ES-I3 (cell line): Measurements from ENCODE around the gene LMBRD1.

Experiments
- H3K36me3 ChIP-seq: 2 replicates; pipeline ENCODE4 v1.6.1; 2013; ENCODE audit warnings: mild to moderate bottlenecking, low read length, control low read depth, moderate library complexity; ENCODE audit not compliant: insufficient read depth
- H3K4me1 ChIP-seq: 2 replicates; pipeline ENCODE4 v1.6.1; 2013; ENCODE audit warnings: mild to moderate bottlenecking, control low read depth, low read length; ENCODE audit not compliant: insufficient read depth
- H3K9ac ChIP-seq: 2 replicates; pipeline ENCODE4 v1.6.1; 2013; ENCODE audit warnings: low read depth, mild to moderate bottlenecking, low read length, moderate library complexity
- H3K9me3 ChIP-seq: 2 replicates; pipeline ENCODE4 v1.6.1; 2013; ENCODE audit warnings: mild to moderate bottlenecking, low read length, moderate library complexity; ENCODE audit not compliant: control insufficient read depth, insufficient read depth

LMBRD1 gene

GRCh38 chr6:69735027-69735426 is 61.8 kb downstream of the LMBRD1 start:
- H3K9me3 ChIP-seq: no peaks in the 10 kb centered on the region
- no peaks in the 10 kb centered on the region for H3K4me1 ChIP-seq
- H3K36me3 ChIP-seq: no peaks in the 10 kb centered on the region
- H3K9ac ChIP-seq: no peak overlapping the region

GRCh38 chr6:69732640-69733039 is 64.2 kb downstream of the LMBRD1 start:
- no peaks in the 10 kb centered on the region for H3K9me3 ChIP-seq
- H3K9ac ChIP-seq: no peak overlapping the region
- H3K4me1 ChIP-seq: no peaks in the 10 kb centered on the region
- no peaks in the 10 kb centered on the region for H3K36me3 ChIP-seq

GRCh38 chr6:69732045-69732444 is 64.8 kb downstream of the LMBRD1 start:
- H3K9ac ChIP-seq: no peak overlapping the region
- H3K36me3 ChIP-seq: no peaks in the 10 kb centered on the region
- no peaks in the 10 kb centered on the region for H3K9me3 ChIP-seq
- no peaks in the 10 kb centered on the region for H3K4me1 ChIP-seq

GRCh38 chr6:69729870-69730449 is 66.8 kb downstream of the LMBRD1 start:
- H3K9ac ChIP-seq: no peak overlapping the region
- no peaks in the 10 kb centered on the region for H3K36me3 ChIP-seq
- H3K4me1 ChIP-seq: no peaks in the 10 kb centered on the region
- no peaks in the 10 kb centered on the region for H3K9me3 ChIP-seq

- Histone ChIP-seq H3K36me3 (no peaks in the 10 kb centered on the region), H3K9ac (no peak overlapping the region), H3K9me3 (no peaks in the 10 kb centered on the region), H3K4me1 (no peaks in the 10 kb centered on the region)
These were observed 74.1 kb downstream of the LMBRD1 start for GRCh38 chr6:69722683-69723082.

- no peak overlapping the region for H3K9ac ChIP-seq
- no peaks in the 10 kb centered on the region for H3K4me1 ChIP-seq
- H3K9me3 ChIP-seq: no peaks in the 10 kb centered on the region
- no peaks in the 10 kb centered on the region for H3K36me3 ChIP-seq
These were observed 77.1 kb downstream of the LMBRD1 start for GRCh38 chr6:69719602-69720193.

GRCh38 chr6:69706724-69707123 is 90.1 kb downstream of the LMBRD1 start:
- Histone ChIP-seq H3K4me1 (no peaks in the 10 kb centered on the region), H3K9ac (no peak overlapping the region), H3K36me3 (no peaks in the 10 kb centered on the region), H3K9me3 (no peaks in the 10 kb centered on the region)

- Histone ChIP-seq H3K9me3 (no peaks in the 10 kb centered on the region), H3K36me3 (no peaks in the 10 kb centered on the region), H3K4me1 (no peaks in the 10 kb centered on the region), H3K9ac (no peak overlapping the region)
These were observed 90.9 kb downstream of the LMBRD1 start for GRCh38 chr6:69705954-69706353.

GRCh38 chr6:69704916-69705315 is 91.9 kb downstream of the LMBRD1 start:
- no peaks in the 10 kb centered on the region for H3K9me3 ChIP-seq
- no peaks in the 10 kb centered on the region for H3K36me3 ChIP-seq
- no peaks in the 10 kb centered on the region for H3K4me1 ChIP-seq
- no peak overlapping the region for H3K9ac ChIP-seq

GRCh38 chr6:69699655-69700054 is 97.2 kb downstream of the LMBRD1 start:
- H3K36me3 ChIP-seq: no peaks in the 10 kb centered on the region
- no peaks in the 10 kb centered on the region for H3K4me1 ChIP-seq
- H3K9me3 ChIP-seq: no peaks in the 10 kb centered on the region
- H3K9ac ChIP-seq: no peak overlapping the region

- H3K4me1 ChIP-seq: no peaks in the 10 kb centered on the region
- H3K36me3 ChIP-seq: no peaks in the 10 kb centered on the region
- no peaks in the 10 kb centered on the region for H3K9me3 ChIP-seq
- no peak overlapping the region for H3K9ac ChIP-seq
These were observed 100.5 kb downstream of the LMBRD1 start for GRCh38 chr6:69696273-69696672.

- no peaks in the 10 kb centered on the region for H3K36me3 ChIP-seq
- no peaks in the 10 kb centered on the region for H3K4me1 ChIP-seq
- no peak overlapping the region for H3K9ac ChIP-seq
- no peaks in the 10 kb centered on the region for H3K9me3 ChIP-seq
These were observed 103.0 kb downstream of the LMBRD1 start for GRCh38 chr6:69693762-69694161.

GRCh38 chr6:69690986-69691385 is 105.8 kb downstream of the LMBRD1 start:
- Histone ChIP-seq H3K36me3 (no peaks in the 10 kb centered on the region), H3K9ac (no peak overlapping the region), H3K9me3 (no peaks in the 10 kb centered on the region), H3K4me1 (no peaks in the 10 kb centered on the region)

GRCh38 chr6:69680302-69680701 is 116.5 kb downstream of the LMBRD1 start:
- Histone ChIP-seq H3K9ac (no peak overlapping the region), H3K4me1 (no peaks in the 10 kb centered on the region; the same call in 1 of the 2 replicates), H3K36me3 (no peaks in the 10 kb centered on the region), H3K9me3 (no peaks in the 10 kb centered on the region)

- no peak overlapping the region for H3K9ac ChIP-seq
- no peaks in the 10 kb centered on the region for H3K36me3 ChIP-seq
- no peaks in the 10 kb centered on the region for H3K9me3 ChIP-seq
- H3K4me1 ChIP-seq: no peaks in the 10 kb centered on the region
These were observed 123.5 kb downstream of the LMBRD1 start for GRCh38 chr6:69673298-69673697.
